IPS-NIHi7 (cell line): ENCODE measurements around the gene PNKD.

Experiments
- DNase-seq: peaks from one replicate; pipeline ENCODE4 v3.0.0; 2012; ENCODE audit warnings: mixed read lengths; ENCODE audit errors: extremely low spot score

PNKD gene

DNA sequence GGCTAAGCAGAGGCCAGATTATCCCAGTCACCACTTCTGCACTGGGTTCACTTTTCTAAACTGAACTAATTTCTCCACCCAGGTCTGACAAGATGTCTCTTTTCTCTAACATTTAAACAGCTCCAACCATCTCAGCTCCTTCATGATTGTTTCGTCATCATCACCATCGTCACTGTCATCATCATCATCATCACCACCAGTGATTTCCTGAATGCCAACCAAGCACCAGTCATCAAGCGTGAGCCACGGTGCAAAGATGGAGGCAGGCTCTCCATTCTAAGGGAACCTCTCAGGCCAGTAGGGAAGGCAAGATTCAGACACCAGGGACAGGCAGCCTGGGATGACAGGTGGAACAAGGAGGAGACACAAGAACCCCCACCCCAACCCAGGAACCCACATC lies 47.5 kb downstream of the PNKD start:
- no peak for DNase-seq

DNA sequence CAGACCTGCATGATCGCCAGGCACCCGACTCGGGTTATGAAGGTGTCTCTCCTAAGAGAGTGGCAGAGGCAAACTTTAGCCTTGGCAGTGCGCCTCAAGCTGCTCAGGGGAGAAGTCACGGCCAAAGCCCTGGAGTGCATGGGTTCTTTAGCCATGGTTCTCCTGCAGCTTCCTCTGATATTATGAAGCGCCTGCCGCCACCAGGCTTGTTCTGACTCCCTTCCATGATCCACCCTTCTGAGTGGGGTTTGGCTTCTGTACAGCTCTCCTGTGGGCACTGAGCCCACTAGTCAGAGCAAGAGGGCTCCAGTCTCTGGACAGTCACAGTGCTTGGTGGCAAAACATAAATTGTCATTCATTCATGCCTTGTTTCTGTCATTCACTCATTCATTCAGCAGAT lies 47.9 kb downstream of the PNKD start:
- DNase-seq, result no peak

DNA sequence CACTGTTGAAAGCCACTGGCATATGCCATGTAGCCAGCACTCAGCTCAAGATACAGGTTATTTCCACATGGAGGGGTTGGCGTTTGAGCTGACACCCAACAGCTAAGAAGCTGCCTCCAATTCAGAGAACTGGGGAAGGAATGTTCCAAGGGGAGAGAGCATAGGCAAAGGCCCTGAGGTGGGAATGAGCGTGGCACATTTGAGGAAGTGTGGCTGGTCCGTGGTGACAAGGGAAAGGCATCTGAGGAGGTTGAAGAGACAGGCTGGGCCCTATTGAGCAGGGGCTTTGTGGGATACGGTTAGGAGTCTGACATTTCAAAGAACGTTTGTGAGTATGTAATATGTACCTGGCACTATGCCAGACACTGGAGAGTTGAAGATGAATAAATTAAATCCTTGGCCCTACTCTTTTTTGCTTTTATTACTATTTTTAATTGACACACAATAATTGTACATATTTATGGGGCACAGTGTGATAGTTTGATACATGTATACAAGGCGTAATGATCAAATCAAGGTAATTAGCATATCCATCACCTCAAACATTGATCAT lies 49.6 kb downstream of the PNKD start:
- DNase-seq, result no peak

DNA sequence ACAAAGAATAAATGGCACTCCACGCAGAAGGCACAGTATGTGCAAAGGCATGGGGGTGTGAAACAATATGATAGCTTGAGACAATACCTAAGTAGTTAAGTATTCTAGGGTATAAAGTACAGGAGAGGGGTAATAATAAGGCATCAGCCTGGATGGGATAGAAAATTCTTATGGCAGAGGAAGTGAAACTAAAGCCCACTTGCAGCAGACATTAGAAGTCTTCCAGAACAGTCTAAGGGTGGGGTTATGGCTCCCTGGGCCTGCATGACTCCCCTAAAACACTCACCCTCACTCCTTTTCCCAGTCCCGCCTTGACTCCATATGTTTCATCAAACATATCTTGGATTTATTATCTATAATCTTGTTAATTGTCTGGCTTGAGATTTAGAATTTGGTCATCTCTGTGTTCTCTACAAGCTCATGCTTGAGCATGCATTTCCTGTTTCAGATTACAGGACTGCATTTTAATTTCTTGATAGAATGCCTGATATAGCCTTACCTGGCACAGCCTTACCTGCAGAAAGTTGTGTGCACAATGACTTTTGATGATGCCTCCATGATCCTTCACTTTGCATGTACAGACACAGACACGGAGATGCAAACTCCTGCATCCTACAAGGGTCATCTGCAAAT lies 50.5 kb downstream of the PNKD start:
- DNase-seq, result no peak

DNA sequence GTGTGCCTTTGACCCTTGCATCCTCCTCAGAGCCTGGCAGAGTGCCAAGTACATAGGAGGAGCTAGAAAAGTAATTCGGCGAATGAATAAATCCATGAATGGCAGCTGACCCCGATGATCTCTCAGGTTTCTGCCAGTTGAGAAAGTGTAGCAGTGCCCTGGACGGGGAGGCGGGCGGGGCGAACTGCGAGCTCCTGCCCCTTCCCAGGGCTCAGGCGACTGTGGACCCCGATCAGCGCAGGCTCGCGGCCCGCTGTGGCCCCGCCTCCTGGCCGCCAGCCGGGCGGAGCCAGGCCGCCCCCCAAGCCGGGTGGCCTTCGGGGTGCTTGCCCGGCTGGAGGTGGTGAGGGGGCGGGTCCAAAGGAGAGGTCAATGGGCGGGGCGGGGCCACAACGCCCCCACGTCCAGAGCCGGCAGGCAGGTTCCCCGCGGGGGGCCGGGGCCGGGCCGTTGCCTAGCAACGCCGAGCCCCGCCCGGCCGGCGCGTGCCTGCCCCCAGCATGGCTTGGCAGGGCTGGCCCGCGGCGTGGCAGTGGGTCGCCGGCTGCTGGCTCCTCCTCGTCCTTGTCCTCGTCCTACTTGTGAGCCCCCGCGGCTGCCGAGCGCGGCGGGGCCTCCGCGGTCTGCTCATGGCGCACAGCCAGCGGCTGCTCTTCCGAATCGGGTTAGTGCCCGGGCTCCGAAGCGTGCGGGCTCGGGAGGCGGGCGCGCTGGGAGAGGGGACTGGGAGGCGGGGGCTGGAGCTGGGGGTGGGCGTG lies 52.6 kb downstream of the PNKD start:
- DNase-seq, result peak; percentile 97

DNA sequence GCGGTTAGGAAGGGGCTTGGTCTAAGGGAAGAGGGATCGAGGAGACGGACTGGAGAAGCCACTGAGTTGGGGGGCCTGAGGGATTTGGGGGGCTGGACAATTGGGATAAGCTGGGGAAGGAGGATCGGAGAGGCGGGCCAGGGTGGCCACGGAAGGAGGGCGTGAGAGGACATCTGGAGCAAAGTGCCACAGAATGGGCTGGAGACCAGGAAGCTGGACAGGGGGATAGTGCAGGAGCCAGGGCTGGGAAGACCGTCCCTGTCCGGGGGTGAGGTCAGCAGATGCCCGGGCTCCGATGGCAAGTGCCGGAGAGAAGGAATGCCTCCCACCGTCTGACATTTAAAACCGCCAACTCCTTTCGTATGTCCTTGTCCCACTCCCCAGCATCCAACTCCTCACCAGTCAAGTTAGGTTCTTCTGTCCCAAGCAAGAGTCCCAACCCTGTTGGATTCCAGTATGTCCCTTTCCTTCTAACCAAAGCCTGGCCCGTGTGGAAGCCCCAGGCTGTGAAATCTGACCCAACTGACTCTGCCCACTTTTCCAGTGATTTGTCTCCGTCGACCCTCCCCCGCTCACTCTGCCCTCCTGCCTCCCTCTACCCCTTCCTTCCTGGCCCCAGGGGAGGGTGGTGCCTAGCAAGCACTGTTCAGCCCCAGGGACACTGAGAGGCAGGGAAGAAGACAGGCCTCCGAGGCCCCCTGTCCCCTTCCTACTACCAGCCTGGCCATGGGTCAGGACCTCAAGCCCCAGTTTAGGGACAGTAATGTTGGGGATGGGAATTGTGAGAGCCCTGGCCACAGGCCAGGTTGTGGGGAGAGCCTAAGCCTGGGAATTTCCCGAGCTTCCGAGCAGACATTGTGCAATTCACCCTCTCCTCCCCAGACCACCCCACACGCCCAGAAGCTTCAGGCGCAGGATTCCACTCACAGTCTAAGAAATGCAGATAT lies 53.5 kb downstream of the PNKD start:
- DNase-seq, result peak; percentile 60

DNA sequence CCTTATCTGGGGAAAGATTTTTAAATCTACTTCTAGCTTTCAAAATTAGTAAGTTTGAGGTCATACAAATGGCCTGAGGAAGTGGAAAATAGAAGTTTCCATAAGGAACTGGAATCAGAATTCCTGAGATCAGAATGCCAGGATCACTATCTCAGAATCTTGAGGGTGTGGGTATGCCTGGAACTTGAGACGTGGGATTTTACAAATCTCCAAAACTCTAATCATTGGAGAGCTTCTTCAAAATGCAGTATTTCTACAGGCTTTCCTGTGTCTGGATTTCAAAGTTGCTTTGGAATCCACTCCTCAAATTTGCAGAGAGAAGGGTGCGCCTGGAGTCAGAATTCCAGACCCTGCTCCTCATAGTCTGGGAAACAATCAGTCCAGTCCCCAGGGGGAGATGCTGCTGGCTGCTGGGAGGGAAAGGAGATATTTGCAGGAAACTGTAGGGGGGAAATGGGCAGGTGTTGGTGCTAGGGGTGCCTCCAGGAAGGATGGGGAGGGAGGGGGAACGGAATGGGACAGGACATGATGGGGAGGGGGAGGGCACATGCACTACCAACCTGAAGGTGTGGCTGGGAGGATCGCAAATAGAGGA lies 55.3 kb downstream of the PNKD start:
- DNase-seq, result no peak

DNA sequence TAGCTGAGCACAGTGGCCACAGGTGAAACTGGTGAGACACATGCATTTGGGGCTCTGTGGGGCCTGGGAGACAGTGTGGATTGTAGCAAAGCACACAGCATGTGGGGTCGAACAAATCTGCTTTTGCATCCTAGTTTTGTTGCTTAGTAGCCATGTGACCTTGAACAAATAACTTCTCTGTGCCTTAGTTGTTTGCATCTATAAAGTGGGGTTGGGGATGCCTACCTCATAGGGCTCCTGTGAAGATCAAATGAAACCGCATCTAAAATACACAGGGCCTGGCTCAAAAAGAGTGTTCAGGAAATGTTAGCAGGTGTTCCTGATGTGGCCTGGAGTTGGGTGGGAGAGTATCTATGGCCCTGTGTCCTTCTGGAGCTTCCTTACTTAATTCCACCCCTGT lies 56.0 kb downstream of the PNKD start:
- no peak for DNase-seq

DNA sequence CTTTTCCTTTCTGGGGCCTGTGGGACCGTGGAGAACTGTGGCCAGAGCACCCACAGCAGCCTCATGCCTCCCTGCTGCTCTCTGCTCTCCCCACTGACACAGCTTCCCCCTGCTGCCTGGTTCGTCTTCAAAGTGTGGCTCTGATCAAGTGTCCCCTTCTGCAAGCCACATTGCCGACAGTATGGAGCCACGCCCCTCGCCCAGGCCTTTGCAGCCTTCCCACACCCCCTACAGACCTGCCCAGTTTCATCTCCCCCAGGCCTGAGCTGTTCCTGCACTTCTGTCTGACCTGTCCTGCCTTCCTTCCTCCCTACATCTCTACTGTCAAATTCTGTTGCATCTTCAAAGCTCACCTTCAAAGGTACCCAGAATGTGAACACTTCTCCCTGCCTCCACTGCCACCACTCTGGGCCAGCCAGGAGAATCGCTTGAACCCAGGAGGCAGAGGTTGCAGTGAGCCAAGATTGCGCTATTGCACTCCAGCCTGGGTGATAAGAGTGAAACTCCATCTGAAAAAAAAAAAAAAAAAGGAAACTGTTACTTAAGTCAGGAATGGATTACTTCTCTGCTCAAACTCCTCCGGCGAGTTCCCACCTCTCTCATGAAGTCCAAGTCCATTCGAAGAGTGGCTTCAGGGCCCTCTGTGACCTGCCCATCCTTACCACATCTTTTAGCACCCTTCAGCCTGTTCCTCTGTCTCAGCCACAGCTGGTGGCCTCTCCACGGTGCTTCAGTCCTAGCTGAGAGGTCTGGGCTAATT lies 57.3 kb downstream of the PNKD start:
- peak; percentile 8 for DNase-seq

DNA sequence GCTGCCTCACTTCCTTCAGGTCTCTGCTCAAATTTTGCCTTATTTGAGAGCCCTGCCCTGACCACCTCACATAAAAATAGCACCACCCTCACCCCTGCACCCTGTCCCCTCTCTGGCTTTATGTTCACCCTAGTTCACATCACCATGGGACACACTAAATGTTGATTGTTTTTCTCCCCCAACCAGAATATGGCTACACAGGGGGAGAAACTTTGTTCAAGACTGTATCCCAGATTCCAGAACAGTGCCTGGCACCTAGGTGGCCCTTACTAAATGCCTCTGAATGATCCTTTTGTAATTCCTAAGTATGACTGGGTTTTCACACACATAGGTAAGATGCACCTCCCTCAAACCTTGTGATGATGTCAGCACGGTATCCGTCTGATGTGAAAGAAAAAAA lies 58.0 kb downstream of the PNKD start:
- DNase-seq, result no peak

DNA sequence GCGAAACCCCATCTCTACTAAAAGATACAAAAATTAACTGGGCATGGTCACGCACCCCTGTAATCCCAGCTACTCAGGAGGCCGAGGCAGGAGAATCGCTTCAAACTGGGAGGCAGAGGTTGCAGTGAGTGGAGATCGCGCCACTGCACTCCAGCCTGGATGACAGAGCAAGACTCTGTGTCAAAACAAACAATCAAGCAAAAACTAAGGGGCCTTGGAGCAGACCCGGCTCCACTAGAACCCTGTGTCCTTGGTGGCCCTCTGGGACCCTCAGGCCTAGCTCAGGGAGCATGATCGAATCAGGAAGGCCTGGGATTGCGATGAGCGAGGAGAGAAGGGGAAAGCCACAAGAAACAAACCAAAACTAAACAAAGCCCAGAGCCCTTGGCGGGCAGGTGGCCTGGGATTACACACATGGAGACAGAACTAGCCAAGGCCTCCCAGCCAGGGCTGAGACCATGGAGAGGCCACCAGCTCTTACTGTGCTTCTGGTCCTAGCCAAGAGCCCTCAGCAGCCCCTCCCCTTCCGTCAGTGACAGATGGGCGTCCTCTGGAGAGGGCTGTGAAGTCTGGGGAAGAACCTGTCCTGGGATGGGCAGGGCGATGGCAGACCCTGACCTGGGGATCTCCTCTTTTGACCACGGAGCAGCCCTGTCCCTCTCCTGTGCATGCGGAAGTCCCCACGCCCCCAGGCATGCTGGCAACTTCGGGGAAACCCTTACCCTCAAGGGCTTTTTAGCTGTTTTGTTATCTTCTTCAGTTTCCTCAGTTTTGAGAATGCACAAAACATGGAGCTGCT lies 58.9 kb downstream of the PNKD start:
- peak; percentile 10 for DNase-seq

DNA sequence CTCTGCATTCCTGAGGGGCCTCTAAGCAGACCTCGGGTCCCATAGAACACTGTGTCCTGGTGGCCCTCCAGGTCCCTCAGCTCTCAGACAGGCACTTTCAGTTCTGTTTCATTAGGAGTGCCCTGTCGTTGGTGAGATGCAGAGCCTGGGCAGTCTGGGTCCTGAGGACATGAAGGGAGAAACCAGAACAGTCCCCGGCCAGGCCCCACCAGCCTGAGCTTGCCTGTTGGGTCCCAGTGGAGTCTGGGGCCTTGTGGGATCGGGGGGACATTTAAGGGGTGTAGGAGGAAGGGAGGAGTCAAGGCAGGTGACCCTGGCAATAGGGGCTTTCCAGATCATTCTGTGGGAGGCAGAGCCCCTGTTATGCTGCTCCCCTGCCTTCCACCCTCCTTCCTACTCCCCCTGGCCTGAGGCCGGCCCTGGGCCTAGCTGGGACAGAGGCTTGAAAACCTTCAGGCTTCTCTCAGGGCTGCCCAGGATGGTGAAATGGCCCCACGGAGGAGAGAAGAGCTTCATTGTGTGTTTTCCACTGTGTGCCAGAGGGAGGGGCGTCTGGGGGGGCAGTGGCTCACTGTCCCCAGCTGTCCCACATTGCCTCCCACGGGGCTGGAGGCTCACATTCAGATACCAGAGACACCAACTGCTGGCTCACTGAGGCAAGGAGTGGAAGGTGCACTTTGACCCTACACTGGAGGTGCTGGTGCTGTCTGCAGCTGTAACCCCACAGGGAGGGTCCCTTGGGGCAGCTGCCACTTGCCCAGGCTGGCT lies 59.7 kb downstream of the PNKD start:
- peak; percentile 4 for DNase-seq

DNA sequence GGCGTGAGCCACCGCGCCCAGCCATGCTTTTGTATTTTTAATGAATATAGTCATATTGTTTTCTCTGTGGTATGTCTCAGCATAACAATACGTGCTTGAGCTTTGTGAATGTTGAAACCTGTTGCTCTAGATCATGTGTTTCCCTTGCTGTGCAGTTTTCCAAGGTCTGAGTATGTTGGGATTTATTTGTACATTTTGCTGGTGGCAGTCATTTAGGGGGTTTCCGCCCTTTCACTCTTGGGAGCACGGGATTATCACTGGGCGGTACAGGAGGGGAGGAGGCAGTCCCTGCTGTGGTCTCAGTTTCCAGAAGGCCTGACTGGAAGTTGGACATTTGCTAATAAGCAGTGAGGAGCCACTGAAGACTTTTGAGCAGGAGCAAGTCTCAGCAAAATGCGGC lies 61.4 kb downstream of the PNKD start:
- peak; percentile 3 for DNase-seq

DNA sequence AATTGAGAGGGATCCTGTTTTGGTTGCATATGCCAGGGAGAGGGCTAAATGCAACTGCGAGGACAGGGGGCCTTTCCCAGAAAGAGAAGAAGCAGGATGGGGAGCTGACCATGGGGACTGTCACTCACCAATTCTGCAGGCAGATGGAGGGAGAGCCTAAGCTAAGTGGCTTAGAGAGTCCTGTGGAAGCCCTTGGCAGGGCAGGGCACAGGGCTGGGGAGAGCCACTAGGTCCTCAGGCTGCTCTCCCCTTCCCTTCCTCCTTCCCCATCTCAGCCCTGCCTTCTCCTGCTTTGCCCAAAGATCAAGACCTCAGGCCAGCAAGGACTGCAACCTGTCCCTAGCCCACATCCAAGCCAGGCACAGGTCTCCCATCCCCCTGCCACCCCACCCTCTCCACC lies 62.0 kb downstream of the PNKD start:
- peak; percentile 7 for DNase-seq

DNA sequence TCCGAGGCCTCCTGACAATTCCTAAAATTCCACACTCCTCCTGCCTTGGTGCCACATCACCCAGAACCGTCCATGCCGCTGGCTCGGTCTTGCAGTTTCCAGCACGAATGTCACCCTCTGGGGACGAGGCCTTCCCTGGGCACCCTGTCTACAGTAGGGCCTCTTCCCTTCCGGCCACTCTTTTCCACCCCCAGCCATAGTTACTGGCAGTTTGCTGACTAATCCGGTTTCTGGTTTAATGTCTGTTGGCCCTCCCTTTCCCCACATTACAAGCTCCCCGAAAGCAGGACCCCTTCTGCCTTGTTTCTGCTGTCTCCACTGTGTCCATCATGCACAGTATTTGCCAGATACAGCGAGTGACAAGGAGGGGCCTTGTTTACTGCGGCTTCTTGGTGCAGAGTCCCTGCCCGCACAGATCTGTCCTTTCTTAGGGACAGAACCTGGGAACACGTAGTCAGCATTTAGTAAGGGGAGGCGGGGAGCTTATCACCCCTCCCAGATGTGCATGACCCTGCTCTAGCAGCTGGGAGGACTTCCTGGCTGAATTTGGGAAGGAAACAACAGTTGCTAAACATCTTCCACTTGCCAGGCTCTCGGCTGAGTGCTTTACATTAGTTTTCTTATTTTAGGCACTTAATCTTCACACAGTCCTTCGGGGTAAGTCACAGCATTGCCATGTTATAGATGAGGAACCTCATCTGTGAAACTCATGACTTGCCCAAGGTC lies 62.8 kb downstream of the PNKD start:
- DNase-seq, result peak; percentile 10

DNA sequence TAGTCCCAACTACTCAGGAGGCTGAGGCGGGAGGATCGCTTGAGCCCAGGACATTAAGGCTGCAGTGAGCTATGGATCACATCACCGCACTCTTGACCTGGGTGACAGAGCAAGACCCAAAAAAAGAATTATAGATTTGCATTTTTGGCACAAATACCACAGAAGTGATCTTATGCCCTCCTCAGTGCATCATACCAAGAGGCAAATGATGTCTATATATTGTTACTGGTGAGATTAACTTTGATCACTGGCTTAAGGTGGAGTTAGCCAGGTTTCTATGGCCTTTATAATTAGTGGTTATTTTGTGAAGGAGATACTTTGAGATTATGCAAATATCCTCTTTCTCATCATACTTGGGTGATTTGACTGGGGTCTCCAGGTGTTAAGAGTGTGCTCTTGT lies 64.2 kb downstream of the PNKD start:
- no peak for DNase-seq

DNA sequence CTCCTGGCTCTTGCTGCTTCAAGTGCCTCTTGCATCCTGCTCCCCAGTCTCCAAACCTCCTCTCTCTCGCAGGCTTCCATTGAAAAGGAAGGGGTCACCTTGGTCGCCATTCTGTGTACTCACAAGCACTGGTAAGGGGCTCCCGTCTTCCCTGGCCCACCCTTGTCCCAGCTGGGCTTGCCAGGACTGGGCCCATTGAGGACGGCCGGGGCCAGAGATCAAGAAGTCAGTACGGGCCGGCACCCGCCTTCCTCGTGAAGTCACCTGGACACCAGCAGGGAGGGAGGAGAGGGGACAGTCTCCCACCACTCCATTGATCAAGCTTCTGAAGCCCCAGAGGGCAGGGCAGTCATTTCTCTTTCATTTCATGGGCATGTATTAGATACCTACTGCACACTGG lies 70.3 kb downstream of the PNKD start:
- no peak for DNase-seq

DNA sequence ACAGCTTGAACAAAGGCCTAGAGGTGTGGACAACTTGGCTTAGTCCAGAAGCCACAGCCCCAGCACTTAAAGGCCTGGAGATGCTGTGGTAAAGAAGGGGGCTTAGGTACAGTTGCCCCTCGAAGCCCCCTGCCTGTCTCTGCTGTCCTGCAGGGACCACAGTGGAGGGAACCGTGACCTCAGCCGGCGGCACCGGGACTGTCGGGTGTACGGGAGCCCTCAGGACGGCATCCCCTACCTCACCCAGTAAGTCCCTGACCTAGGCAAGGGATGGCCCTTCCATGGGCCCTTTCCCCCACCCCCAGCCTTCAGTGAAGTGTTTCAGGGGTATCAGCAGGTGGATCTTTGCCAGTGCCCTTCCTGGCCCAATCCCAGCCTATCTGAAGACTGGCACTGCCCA lies 71.1 kb downstream of the PNKD start:
- no peak for DNase-seq

DNA sequence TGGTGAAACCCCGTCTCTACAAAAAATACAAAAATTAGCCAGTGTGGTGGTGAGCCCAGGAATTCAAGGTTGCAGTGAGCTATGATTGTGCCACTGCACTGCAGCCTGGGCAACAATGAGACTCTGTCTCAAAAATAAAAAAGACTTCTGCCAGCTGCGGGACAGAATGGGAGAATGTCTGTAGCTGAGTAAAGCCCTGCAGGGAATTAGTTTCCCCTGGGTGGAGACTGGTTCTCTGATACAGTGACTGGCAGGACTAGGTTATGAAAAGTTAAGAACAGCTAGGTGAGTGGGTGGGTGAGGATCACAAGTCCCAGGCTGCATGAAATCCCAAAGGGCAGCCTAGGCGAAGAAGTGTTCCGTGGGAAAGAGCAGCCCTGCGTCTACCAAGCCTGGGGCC lies 72.5 kb downstream of the PNKD start:
- DNase-seq, result no peak
